GM12878 (cell line): ENCODE measurements around the gene BCR. TPM values are rescaled to one million over a fixed set of nuclear protein-coding genes. Genes with fewer than 3 reads are reported as not detected.

Experiments
- ATAC-seq: fragments of 200-7000 bp; cut with Tn5 transposase; 3 replicates; pipeline ENCODE4 v1.9.1; 2020; ENCODE audit warnings: mild to moderate bottlenecking, moderate library complexity
- BruUV-seq: library from RNA; stranded (reverse); fragments of 400-500 nt; replicated peaks from 2 replicates; lab custom pipeline; 2021; lab: Mats Ljungman, UMichigan
- CTCF ChIA-PET: fragments of 300-600 bp; sonication (Branson Sonifier 250); formaldehyde crosslinking; extraction: SDS; loops from one replicate; lab custom pipeline; 2021; ENCODE audit warnings: inconsistent platforms; lab: Yijun Ruan, JAX
- POLR2A ChIA-PET: fragments of 350-600 bp; formaldehyde crosslinking; extraction: SDS; loops from one replicate; lab custom pipeline; 2021; ENCODE audit warnings: inconsistent platforms; lab: Charles Lee
- RAD21 ChIA-PET: fragments of 300-600 bp; sonication (Branson Sonifier 250); formaldehyde crosslinking; loops from one replicate; lab custom pipeline; 2023; ENCODE audit warnings: antibody characterized with exemption; ENCODE audit not compliant: unreplicated experiment; lab: Charles Lee
- SMC1A ChIA-PET: fragments of 300-600 bp; sonication (Branson Sonifier 250); formaldehyde crosslinking; loops from one replicate; lab custom pipeline; 2023; ENCODE audit not compliant: unreplicated experiment, uncharacterized antibody; lab: Charles Lee
- DNase-seq: peaks from one replicate; pipeline ENCODE4 v3.0.0-alpha.2; 2011; ENCODE audit warnings: low read depth, low spot score
- FAIRE-seq: peaks from 3 replicates; lab custom pipeline; 2011; peaks lifted over from hg19 to GRCh38; lab: Jason Lieb, UNC
- H2AFZ ChIP-seq: 2 replicates; pipeline ENCODE4 v1.6.0; 2011; ENCODE audit warnings: low read depth, low read length, control low read depth; ENCODE audit not compliant: control insufficient read depth
- H3K27ac ChIP-seq: 2 replicates; pipeline ENCODE4 v1.5.1; 2011; ENCODE audit warnings: control low read depth; ENCODE audit not compliant: control insufficient read depth, insufficient read depth
- H3K27me3 ChIP-seq, 2 experiments: replicated peaks in 1 of 2; 2 replicates each; pipeline versions ENCODE4 v1.6.0 to v1.6.1; 2011; ENCODE audit warnings: low read length in 1 of 2; ENCODE audit not compliant: control insufficient read depth in 2 of 2, insufficient read depth in 2 of 2
- H3K36me3 ChIP-seq, 2 experiments: 2 replicates each; pipeline ENCODE4 v1.5.1; 2011; ENCODE audit warnings: low read length in 1 of 2; ENCODE audit not compliant: control insufficient read depth in 2 of 2, insufficient read depth in 2 of 2
- H3K4me1 ChIP-seq: 2 replicates; pipeline ENCODE4 v1.6.1; 2011; ENCODE audit warnings: mild to moderate bottlenecking, low read length, moderate library complexity, mixed read lengths; ENCODE audit not compliant: control insufficient read depth, insufficient read depth
- H3K4me2 ChIP-seq: 2 replicates; pipeline ENCODE4 v1.6.0; 2011; ENCODE audit warnings: control low read depth; ENCODE audit not compliant: control insufficient read depth, insufficient read depth
- H3K4me3 ChIP-seq: fragments of 200-600 bp; sonication (generic); 2 replicates; pipeline ENCODE4 v1.5.1; 2016
- H3K79me2 ChIP-seq: 2 replicates; pipeline ENCODE4 v1.6.0; 2011; ENCODE audit warnings: low read length; ENCODE audit not compliant: control insufficient read depth, insufficient read depth
- H3K9ac ChIP-seq: 2 replicates; pipeline ENCODE4 v1.8.0; 2011; ENCODE audit warnings: low read length, control low read depth, mixed read lengths; ENCODE audit not compliant: control insufficient read depth, insufficient read depth
- H3K9me3 ChIP-seq: replicated peaks from 3 replicates; pipeline ENCODE4 v1.5.1; 2011; ENCODE audit warnings: mild to moderate bottlenecking, low read length; ENCODE audit not compliant: control insufficient read depth, insufficient read depth
- H4K20me1 ChIP-seq: 2 replicates; pipeline ENCODE4 v1.6.0; 2011; ENCODE audit not compliant: control insufficient read depth, insufficient read depth
- BHLHE40 ChIP-seq, 2 experiments: fragments of 450-650 bp in 1 of 2; IDR thresholded peaks; 2 replicates each; pipeline ENCODE4 v1.6.1; 2011 to 2017; ENCODE audit warnings: low read depth in 2 of 2, borderline replicate concordance in 1 of 2, improper control_type of control experiment in 1 of 2, low read length in 1 of 2, mild to moderate bottlenecking in 1 of 2
- CHD2 ChIP-seq: IDR thresholded peaks from 2 replicates; pipeline ENCODE4 v1.6.1; 2011; ENCODE audit warnings: low read depth, low read length, improper control_type of control experiment, borderline replicate concordance
- EP300 ChIP-seq, 2 experiments: fragments of 150-350 bp in 1 of 2; IDR thresholded peaks; 2 replicates each; pipeline ENCODE4 v1.6.1; 2011 to 2012; ENCODE audit warnings: low read depth in 2 of 2, low read length in 2 of 2, borderline replicate concordance in 1 of 2, improper control_type of control experiment in 1 of 2, inconsistent platforms in 1 of 2; ENCODE audit not compliant: control insufficient read depth in 1 of 2
- GABPA ChIP-seq: IDR thresholded peaks from 2 replicates; pipeline ENCODE4 v1.6.1; 2014; ENCODE audit warnings: antibody characterized with exemption, low read depth, mild to moderate bottlenecking, inconsistent platforms
- MYC ChIP-seq: IDR thresholded peaks from 2 replicates; pipeline ENCODE4 v1.6.1; 2011; ENCODE audit warnings: mild to moderate bottlenecking, low read length, moderate library complexity, inconsistent platforms; ENCODE audit not compliant: insufficient read depth, insufficient replicate concordance, insufficient read length, severe bottlenecking
- NFIC ChIP-seq: IDR thresholded peaks from 2 replicates; pipeline ENCODE4 v1.6.1; 2012; ENCODE audit warnings: low read depth, mild to moderate bottlenecking, inconsistent platforms, low read length, moderate library complexity
- RFX5 ChIP-seq: IDR thresholded peaks from 2 replicates; pipeline ENCODE4 v1.6.1; 2011; ENCODE audit warnings: low read depth, low read length, improper control_type of control experiment
- RUNX3 ChIP-seq: IDR thresholded peaks from 2 replicates; pipeline ENCODE4 v1.6.1; 2012; ENCODE audit warnings: low read length, inconsistent platforms
- SMAD5 ChIP-seq: IDR thresholded peaks from 2 replicates; pipeline ENCODE4 v1.6.1; 2016; ENCODE audit warnings: antibody characterized with exemption, low read depth
- SMC3 ChIP-seq: IDR thresholded peaks from 2 replicates; pipeline ENCODE4 v1.6.1; 2011; ENCODE audit warnings: low read length, improper control_type of control experiment, borderline replicate concordance
- TBL1XR1 ChIP-seq: IDR thresholded peaks from 2 replicates; pipeline ENCODE4 v1.6.1; 2012; ENCODE audit warnings: low read depth, low read length, improper control_type of control experiment
- ZNF207 ChIP-seq: fragments of 450-650 bp; IDR thresholded peaks from 2 replicates; pipeline ENCODE4 v1.6.1; 2014; ENCODE audit warnings: antibody characterized with exemption, mild to moderate bottlenecking, borderline replicate concordance
- WGBS: methylation state at CpG from one replicate; pipeline ENCODE4 v1.1.6; 2016; ENCODE audit warnings: low lambda C conversion rate; ENCODE audit not compliant: insufficient replicate concordance, insufficient coverage; ENCODE audit errors: missing lambda C conversion rate; 5-methylcytosine and 5-hydroxymethylcytosine counted together
- in situ Hi-C: fragments of 300-500 bp; cut with MboI; formaldehyde crosslinking; loops from 9 replicates; pipeline ENCODE4 v1.14.3; 2018; ENCODE audit warnings: mixed read lengths
- intact Hi-C: fragments of 100-400 bp; cut with micrococcal nuclease; formaldehyde crosslinking; loops from one replicate; pipeline ENCODE4 v1.14.2; 2022; ENCODE audit not compliant: unreplicated experiment
- polyA plus RNA-seq, 11 experiments: library from polyadenylated mRNA; depleted of rRNA in 4 of 11; unstranded in 6 of 11; stranded (reverse) in 5 of 11; fragments of >200 nt; fragmentation: Nextera tagmentation in 4 of 11; fragmentation: Illumina TruSeq in 1 of 11; extraction: Ambion mirVana in 4 of 11; extraction: Trizol in 1 of 11; gene quantifications; 1 replicate in 1 of 11; 2 replicates in 10 of 11; pipeline versions ENCODE4 v1.2.1 to v1.2.3, GENCODE V29; 2011 to 2016; ENCODE audit warnings: inconsistent platforms in 2 of 11, missing spikeins in 2 of 11, low read depth in 1 of 11
- total RNA-seq, 4 experiments: library from RNA; depleted of rRNA in 3 of 4; stranded (reverse); fragments of >200 nt in 3 of 4; fragmentation: Illumina TruSeq in 1 of 4; extraction: Trizol in 1 of 4; gene quantifications; 2 replicates each; pipeline versions ENCODE4 v1.2.1 to v1.2.3, GENCODE V29; 2013 to 2021
- TF ChIP-seq, protein P1 (sequence below): fragments of 450-650 bp; IDR thresholded peaks from 2 replicates; pipeline ENCODE4 v1.6.1; 2018; ENCODE audit warnings: borderline replicate concordance, mild to moderate bottlenecking; ENCODE audit not compliant: partially characterized antibody
- TF ChIP-seq, protein P2 (sequence below): IDR thresholded peaks from 2 replicates; pipeline ENCODE4 v1.6.1; 2011; ENCODE audit warnings: low read depth, mild to moderate bottlenecking, low read length, moderate library complexity, borderline replicate concordance; ENCODE audit errors: extremely low read depth

Gene BCR
- total and polyA plus RNA-seq, 10 of the 15 experiments (the other 5 are each of a cell fraction or from before 2014, with no cell fraction given): 1.7 to 64.7 (median 18.4) TPM

DNA sequence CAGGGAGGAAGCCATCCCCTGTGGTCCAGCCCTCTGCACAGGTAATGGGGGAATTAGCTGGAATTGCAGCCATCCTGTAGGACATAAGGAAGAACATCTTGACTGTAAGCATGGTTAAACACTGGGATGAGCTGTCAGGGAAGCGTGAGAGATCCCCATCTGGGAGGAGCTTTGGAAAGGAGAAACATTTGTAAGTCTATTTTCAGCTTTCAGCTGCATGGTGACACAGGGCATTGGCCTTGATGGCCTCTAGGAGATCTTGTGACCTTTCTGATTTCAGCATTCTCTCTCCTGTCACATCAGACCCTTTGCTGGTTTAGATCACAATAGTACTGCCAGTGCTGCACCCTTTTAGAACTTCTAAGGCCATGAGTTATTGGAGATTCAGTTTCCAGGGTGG lies 47.1 kb downstream of the BCR start:
- H3K4me2 ChIP-seq: no peak overlapping the region
- ATAC-seq: no peak
- POLR2A ChIA-PET: no interaction called here

More for the DNA sequence above, 47.1 kb downstream of the BCR start:
- Histone ChIP-seq H3K36me3 (no peaks in the 10 kb centered on the region; a peak in 2 of 4 replicates), H3K9me3 (peaks cover 11% of the 10 kb centered on the region), H3K4me1 (no peaks in the 10 kb centered on the region), H3K4me3 (no peak overlapping the region), H3K27me3 (no peaks in the 10 kb centered on the region), H3K27ac (no peak overlapping the region), H2AFZ (no peak overlapping the region), H3K9ac (no peak overlapping the region), H4K20me1 (no peaks in the 10 kb centered on the region), H3K79me2 (peaks cover 6% of the 10 kb centered on the region)
- intact Hi-C loops: no loop called here
- in situ Hi-C loops: no loop called here
- BruUV-seq: no TSS peak
- TF ChIP-seq, protein P1, sequence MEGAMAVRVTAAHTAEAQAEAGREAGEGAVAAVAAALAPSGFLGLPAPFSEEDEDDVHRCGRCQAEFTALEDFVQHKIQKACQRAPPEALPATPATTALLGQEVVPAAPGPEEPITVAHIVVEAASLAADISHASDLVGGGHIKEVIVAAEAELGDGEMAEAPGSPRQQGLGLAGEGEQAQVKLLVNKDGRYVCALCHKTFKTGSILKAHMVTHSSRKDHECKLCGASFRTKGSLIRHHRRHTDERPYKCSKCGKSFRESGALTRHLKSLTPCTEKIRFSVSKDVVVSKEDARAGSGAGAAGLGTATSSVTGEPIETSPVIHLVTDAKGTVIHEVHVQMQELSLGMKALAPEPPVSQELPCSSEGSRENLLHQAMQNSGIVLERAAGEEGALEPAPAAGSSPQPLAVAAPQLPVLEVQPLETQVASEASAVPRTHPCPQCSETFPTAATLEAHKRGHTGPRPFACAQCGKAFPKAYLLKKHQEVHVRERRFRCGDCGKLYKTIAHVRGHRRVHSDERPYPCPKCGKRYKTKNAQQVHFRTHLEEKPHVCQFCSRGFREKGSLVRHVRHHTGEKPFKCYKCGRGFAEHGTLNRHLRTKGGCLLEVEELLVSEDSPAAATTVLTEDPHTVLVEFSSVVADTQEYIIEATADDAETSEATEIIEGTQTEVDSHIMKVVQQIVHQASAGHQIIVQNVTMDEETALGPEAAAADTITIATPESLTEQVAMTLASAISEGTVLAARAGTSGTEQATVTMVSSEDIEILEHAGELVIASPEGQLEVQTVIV: no peak
- TF ChIP-seq, protein P2, sequence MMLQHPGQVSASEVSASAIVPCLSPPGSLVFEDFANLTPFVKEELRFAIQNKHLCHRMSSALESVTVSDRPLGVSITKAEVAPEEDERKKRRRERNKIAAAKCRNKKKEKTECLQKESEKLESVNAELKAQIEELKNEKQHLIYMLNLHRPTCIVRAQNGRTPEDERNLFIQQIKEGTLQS: no peak
- TF ChIP-seq CHD2 (no peak), BHLHE40 (IDR thresholded peaks at IDR 0.05; ENCODE audit: borderline replicate concordance in 1 of 2, low read depth in 2 of 2, low read length in 1 of 2) (no peak), SMC3 (no peak), RFX5 (no peak), MYC (no peak), NFIC (no peak), GABPA (no peak), TBL1XR1 (no peak), EP300 (IDR thresholded peaks at IDR 0.05; ENCODE audit: borderline replicate concordance in 1 of 2, control insufficient read depth in 1 of 2, low read depth in 2 of 2, low read length in 2 of 2) (no peak), SMAD5 (no peak), RUNX3 (no peak), ZNF207 (no peak)
- ChIA-PET SMC1A (no interaction called here), CTCF (interaction anchor here (0.6 to 1.8 kb wide), 4 partner anchors 10 to 50 kb away, joined by 3 to 4 read pairs (median 3); no protein-coding TSS in a partner anchor), RAD21 (no interaction called here)
- FAIRE-seq (no peak), DNase-seq (no peak)
- WGBS: 50% methylated on average over 1 of the region's 1 CpG
